Mesendoderm (in vitro differentiated cells): ENCODE results near the gene PRM1.

ENCODE experiments used
- DNase-seq: peaks from one replicate; pipeline ENCODE4 v3.0.0; 2013
- H2AK5ac ChIP-seq: 2 replicates; pipeline ENCODE4 v1.6.1; 2013; ENCODE audit warnings: low read length, inconsistent platforms
- H2BK120ac ChIP-seq: 2 replicates; pipeline ENCODE4 v1.6.1; 2013; ENCODE audit warnings: low read depth, mild to moderate bottlenecking, low read length, moderate library complexity, mixed read lengths
- H2BK15ac ChIP-seq: replicated peaks from 2 replicates; pipeline ENCODE4 v1.6.1; 2013; ENCODE audit warnings: low read depth, mild to moderate bottlenecking, moderate library complexity
- H2BK5ac ChIP-seq: 2 replicates; pipeline ENCODE4 v1.6.1; 2013; ENCODE audit warnings: low read length, inconsistent platforms
- H3K18ac ChIP-seq: 2 replicates; pipeline ENCODE4 v1.6.1; 2013; ENCODE audit warnings: mild to moderate bottlenecking, low read length, mixed read lengths
- H3K23ac ChIP-seq: one replicate; pipeline ENCODE4 v1.6.1; 2013; ENCODE audit warnings: low read length
- H3K27ac ChIP-seq: 2 replicates; pipeline ENCODE4 v1.5.1; 2013; ENCODE audit warnings: low read depth, mild to moderate bottlenecking, inconsistent platforms, low read length, moderate library complexity
- H3K27me3 ChIP-seq: 2 replicates; pipeline ENCODE4 v1.6.1; 2013; ENCODE audit warnings: low read length, control low read depth, mild to moderate bottlenecking, inconsistent platforms; ENCODE audit not compliant: insufficient read depth, poor library complexity
- H3K36me3 ChIP-seq: 2 replicates; pipeline ENCODE4 v1.6.1; 2013; ENCODE audit warnings: low read length, inconsistent platforms; ENCODE audit not compliant: control insufficient read depth, insufficient read depth
- H3K4ac ChIP-seq: one replicate; pipeline ENCODE4 v1.6.1; 2013; ENCODE audit warnings: low read depth, mild to moderate bottlenecking, low read length, moderate library complexity
- H3K4me1 ChIP-seq: 2 replicates; pipeline ENCODE4 v1.6.1; 2013; ENCODE audit warnings: low read depth, low read length, inconsistent platforms; ENCODE audit not compliant: control insufficient read depth
- H3K4me2 ChIP-seq: 2 replicates; pipeline ENCODE4 v1.6.1; 2013; ENCODE audit warnings: low read length
- H3K4me3 ChIP-seq: 2 replicates; pipeline ENCODE4 v1.5.1; 2013; ENCODE audit warnings: mild to moderate bottlenecking, low read length
- H3K56ac ChIP-seq: one replicate; pipeline ENCODE4 v1.6.1; 2013; ENCODE audit warnings: low read length
- H3K79me1 ChIP-seq: 2 replicates; pipeline ENCODE4 v1.6.1; 2013; ENCODE audit warnings: low read length, inconsistent platforms
- H3K79me2 ChIP-seq: 2 replicates; pipeline ENCODE4 v1.6.1; 2013; ENCODE audit warnings: mild to moderate bottlenecking, low read length; ENCODE audit not compliant: control insufficient read depth, insufficient read depth
- H3K9ac ChIP-seq: 2 replicates; pipeline ENCODE4 v1.6.1; 2013; ENCODE audit warnings: low read length, inconsistent platforms
- H4K5ac ChIP-seq: one replicate; pipeline ENCODE4 v1.6.1; 2013; ENCODE audit warnings: low read length
- H4K8ac ChIP-seq: one replicate; pipeline ENCODE4 v1.6.1; 2013; ENCODE audit warnings: low read depth, mild to moderate bottlenecking, control low read depth, low read length, moderate library complexity
- WGBS: extraction: QIAGEN DNeasy Blood & Tissue Kit; methylation state at CpG from one replicate; pipeline ENCODE4 v1.1.7; 2013; ENCODE audit warnings: low lambda C conversion rate, missing lambda C conversion rate; ENCODE audit not compliant: insufficient coverage; ENCODE audit errors: extremely low coverage; 5-methylcytosine and 5-hydroxymethylcytosine counted together

Gene PRM1

GRCh38 chr16:11234884-11235702, 46.0 kb downstream of the PRM1 start:
- H2BK15ac ChIP-seq = no peak overlapping the region
- H2BK120ac ChIP-seq = no peak overlapping the region
- no peak overlapping the region for H3K27ac ChIP-seq
- H3K9ac ChIP-seq = no peak overlapping the region
- DNase-seq = no peak
- H3K4me1 ChIP-seq = no peaks in the 10 kb centered on the region
- H3K4ac ChIP-seq = no peak overlapping the region
- no peak overlapping the region for H3K4me3 ChIP-seq
- no peaks in the 10 kb centered on the region for H3K79me2 ChIP-seq
- no peak overlapping the region for H3K18ac ChIP-seq
- H4K5ac ChIP-seq = no peak overlapping the region
- no peaks in the 10 kb centered on the region for H3K27me3 ChIP-seq
- H2BK5ac ChIP-seq = no peak overlapping the region
- no CpG with 5 or more reads among the region's 13 CpGs for WGBS
- no peaks in the 10 kb centered on the region for H3K79me1 ChIP-seq
- no peak overlapping the region for H3K23ac ChIP-seq
- no peak overlapping the region for H2AK5ac ChIP-seq
- H3K56ac ChIP-seq = no peak overlapping the region
- no peak overlapping the region for H4K8ac ChIP-seq
- no peak overlapping the region for H3K4me2 ChIP-seq
- no peaks in the 10 kb centered on the region for H3K36me3 ChIP-seq

- no peak overlapping the region for H3K4me3 ChIP-seq
- H3K27ac ChIP-seq = no peak overlapping the region
- no peak overlapping the region for H4K5ac ChIP-seq
- no peak overlapping the region for H3K4me2 ChIP-seq
- no peak overlapping the region for H3K23ac ChIP-seq
- H2BK15ac ChIP-seq = no peak overlapping the region
- no peak overlapping the region for H2AK5ac ChIP-seq
- H3K27me3 ChIP-seq = no peaks in the 10 kb centered on the region
- no peaks in the 10 kb centered on the region for H3K79me2 ChIP-seq
- no peak overlapping the region for H4K8ac ChIP-seq
- no peaks in the 10 kb centered on the region for H3K36me3 ChIP-seq
- no CpG with 5 or more reads among the region's 8 CpGs for WGBS
- H3K56ac ChIP-seq = no peak overlapping the region
- no peak overlapping the region for H2BK5ac ChIP-seq
- H3K18ac ChIP-seq = no peak overlapping the region
- H3K4me1 ChIP-seq = no peaks in the 10 kb centered on the region
- DNase-seq = peak; percentile 29
- H2BK120ac ChIP-seq = no peak overlapping the region
- H3K79me1 ChIP-seq = no peaks in the 10 kb centered on the region
- H3K4ac ChIP-seq = no peak overlapping the region
- no peak overlapping the region for H3K9ac ChIP-seq
Observed at GRCh38 chr16:11233727-11234376, 47.3 kb downstream of the PRM1 start.

- H2BK5ac ChIP-seq = no peak overlapping the region
- no CpG with 5 or more reads among the region's 35 CpGs for WGBS
- no peak overlapping the region for H2BK120ac ChIP-seq
- H3K4ac ChIP-seq = no peak overlapping the region
- no peak overlapping the region for H2BK15ac ChIP-seq
- H3K56ac ChIP-seq = peak overlapping the region; percentile 82
- no peak overlapping the region for H3K4me3 ChIP-seq
- DNase-seq = peak; percentile 35
- H3K18ac ChIP-seq = no peak overlapping the region
- H4K5ac ChIP-seq = peak overlapping the region; percentile 39
- H3K23ac ChIP-seq = no peak overlapping the region
- H3K79me2 ChIP-seq = no peaks in the 10 kb centered on the region
- no peak overlapping the region for H3K27ac ChIP-seq
- H2AK5ac ChIP-seq = no peak overlapping the region
- no peaks in the 10 kb centered on the region for H3K79me1 ChIP-seq
- H3K4me1 ChIP-seq = no peaks in the 10 kb centered on the region
- no peaks in the 10 kb centered on the region for H3K27me3 ChIP-seq
- no peak overlapping the region for H4K8ac ChIP-seq
- no peaks in the 10 kb centered on the region for H3K36me3 ChIP-seq
- no peak overlapping the region for H3K4me2 ChIP-seq
- H3K9ac ChIP-seq = peak overlapping the region; percentile 20
Observed at GRCh38 chr16:11232852-11233726, 48.0 kb downstream of the PRM1 start.

GRCh38 chr16:11232302-11232851, 48.8 kb downstream of the PRM1 start:
- no peak overlapping the region for H4K5ac ChIP-seq
- H3K27ac ChIP-seq = no peak overlapping the region
- no peak overlapping the region for H3K9ac ChIP-seq
- no peaks in the 10 kb centered on the region for H3K36me3 ChIP-seq
- H2AK5ac ChIP-seq = no peak overlapping the region
- H3K4me2 ChIP-seq = no peak overlapping the region
- 100% methylated on average over 1 of the region's 3 CpGs for WGBS
- H3K18ac ChIP-seq = no peak overlapping the region
- H3K56ac ChIP-seq = no peak overlapping the region
- no peak overlapping the region for H3K4me3 ChIP-seq
- no peak overlapping the region for H3K23ac ChIP-seq
- no peak overlapping the region for H2BK15ac ChIP-seq
- no peak overlapping the region for H3K4ac ChIP-seq
- no peaks in the 10 kb centered on the region for H3K79me1 ChIP-seq
- no peak for DNase-seq
- H3K79me2 ChIP-seq = no peaks in the 10 kb centered on the region
- H4K8ac ChIP-seq = no peak overlapping the region
- H3K4me1 ChIP-seq = no peaks in the 10 kb centered on the region
- H2BK120ac ChIP-seq = no peak overlapping the region
- H2BK5ac ChIP-seq = no peak overlapping the region
- no peaks in the 10 kb centered on the region for H3K27me3 ChIP-seq

- Histone ChIP-seq H4K5ac (no peak overlapping the region), H3K27me3 (no peaks in the 10 kb centered on the region), H3K4me1 (no peaks in the 10 kb centered on the region), H2BK15ac (no peak overlapping the region), H3K36me3 (no peaks in the 10 kb centered on the region), H3K79me1 (no peaks in the 10 kb centered on the region), H2BK5ac (no peak overlapping the region), H3K4ac (no peak overlapping the region), H2AK5ac (no peak overlapping the region), H3K4me3 (no peak overlapping the region), H2BK120ac (no peak overlapping the region), H3K56ac (peak overlapping the region; percentile 70), H3K9ac (no peak overlapping the region), H3K79me2 (no peaks in the 10 kb centered on the region), H3K23ac (peak overlapping the region; percentile 17), H3K18ac (no peak overlapping the region), H4K8ac (no peak overlapping the region), H3K27ac (no peak overlapping the region), H3K4me2 (no peak overlapping the region)
- DNase-seq = peak; percentile 28
- no CpG with 5 or more reads among the region's 10 CpGs for WGBS
Observed at GRCh38 chr16:11231367-11231970, 49.7 kb downstream of the PRM1 start.
